Measurements from ENCODE around the gene FOXJ1. TPM values are rescaled to one million over a fixed set of nuclear protein-coding genes. Genes with fewer than 3 reads are reported as not detected.

The FOXJ1 gene
- total and polyA plus RNA-seq, 4 donors = under 0.01 to 1.5 TPM; not detected in 2

GRCh38 chr17:76173474-76173873, 32.4 kb upstream of the FOXJ1 start:
- Histone ChIP-seq H3K4me1 (ENCODE audit: control insufficient read depth in 4 of 4, insufficient read depth in 4 of 4, low read length in 3 of 4) (no peaks in the 10 kb centered on the region), H3K9ac (ENCODE audit: low read depth in 1 of 2, low read length in 2 of 2) (no peak overlapping the region), H3K9me3 (ENCODE audit: control insufficient read depth in 4 of 4, low read length in 3 of 4) (no peaks in the 10 kb centered on the region), H3K27ac (ENCODE audit: low read depth in 1 of 2, low read length in 2 of 2) (no peak overlapping the region), H3K36me3 (ENCODE audit: control insufficient read depth in 4 of 4, insufficient read depth in 3 of 4, low read depth in 1 of 4, low read length in 3 of 4) (peaks cover 0 to 2% (median 0%) of the 10 kb centered on the region in 4 donors), H3K4me3 (ENCODE audit: low read depth in 1 of 3, low read length in 3 of 3) (no peak overlapping the region), H3K27me3 (ENCODE audit: control insufficient read depth in 4 of 4, insufficient read depth in 4 of 4, low read length in 3 of 4) (no peaks in the 10 kb centered on the region)
- TF ChIP-seq HNF4A (conservative IDR thresholded peaks at IDR 0.05) (no peak), SP1 (IDR thresholded peaks at IDR 0.05) (no peak), RXRA (IDR thresholded peaks at IDR 0.05) (no peak), YY1 (IDR thresholded peaks at IDR 0.05) (no peak), HNF4G (IDR thresholded peaks at IDR 0.05) (no peak), REST (IDR thresholded peaks at IDR 0.05) (no peak), ATF3 (IDR thresholded peaks at IDR 0.05) (no peak), TAF1 (conservative IDR thresholded peaks at IDR 0.05) (no peak), CTCF (IDR thresholded peaks at IDR 0.05; ENCODE audit: low read depth, low read length, missing input control) (no peak), NR2F2 (IDR thresholded peaks at IDR 0.05) (no peak), FOXA2 (IDR thresholded peaks at IDR 0.05) (no peak), GABPA (IDR thresholded peaks at IDR 0.05 in 1 of 2, conservative IDR thresholded peaks at IDR 0.05 in 1 of 2) (no peak)
- DNase-seq (ENCODE audit: low spot score) = no peak
- WGBS = 94% methylated on average over 11 of the region's 11 CpGs

GRCh38 chr17:76171706-76172105, 30.7 kb upstream of the FOXJ1 start:
- H3K27me3 ChIP-seq (ENCODE audit: control insufficient read depth in 4 of 4, insufficient read depth in 4 of 4, low read length in 3 of 4) = no peaks in the 10 kb centered on the region
- WGBS = 93% methylated on average over 4 of the region's 4 CpGs
- no peak overlapping the region for H3K9ac ChIP-seq (ENCODE audit: low read depth in 1 of 2, low read length in 2 of 2)
- no peaks in the 10 kb centered on the region for H3K4me1 ChIP-seq (ENCODE audit: control insufficient read depth in 4 of 4, insufficient read depth in 4 of 4, low read length in 3 of 4)
- H3K36me3 ChIP-seq (ENCODE audit: control insufficient read depth in 4 of 4, insufficient read depth in 3 of 4, low read depth in 1 of 4, low read length in 3 of 4) = peaks cover 0 to 1% (median 0%) of the 10 kb centered on the region in 4 donors
- H3K4me3 ChIP-seq (ENCODE audit: low read depth in 1 of 3, low read length in 3 of 3) = no peak overlapping the region
- no peak overlapping the region for H3K27ac ChIP-seq (ENCODE audit: low read depth in 1 of 2, low read length in 2 of 2)
- H3K9me3 ChIP-seq (ENCODE audit: control insufficient read depth in 4 of 4, low read length in 3 of 4) = no peaks in the 10 kb centered on the region
- no peak for TF ChIP-seq GABPA (IDR thresholded peaks at IDR 0.05 in 1 of 2, conservative IDR thresholded peaks at IDR 0.05 in 1 of 2)
- TF ChIP-seq JUND (IDR thresholded peaks at IDR 0.05) = no peak
- no peak for TF ChIP-seq REST (IDR thresholded peaks at IDR 0.05)
- no peak for TF ChIP-seq RXRA (IDR thresholded peaks at IDR 0.05)
- TF ChIP-seq FOXA2 (IDR thresholded peaks at IDR 0.05) = no peak
- no peak for TF ChIP-seq MAX (IDR thresholded peaks at IDR 0.05)
- TF ChIP-seq FOXA1 (IDR thresholded peaks at IDR 0.05) = no peak
- TF ChIP-seq RAD21 (IDR thresholded peaks at IDR 0.05) = no peak
- no peak for TF ChIP-seq EGR1 (IDR thresholded peaks at IDR 0.05; ENCODE audit: low read depth in 2 of 2)
- no peak for TF ChIP-seq NR2F2 (IDR thresholded peaks at IDR 0.05)
- TF ChIP-seq YY1 (IDR thresholded peaks at IDR 0.05) = no peak
- TF ChIP-seq ZBTB33 (IDR thresholded peaks at IDR 0.05) = no peak
- TF ChIP-seq CTCF (IDR thresholded peaks at IDR 0.05; ENCODE audit: low read depth, low read length, missing input control) = no peak
- no peak for TF ChIP-seq ATF3 (IDR thresholded peaks at IDR 0.05)
- no peak for TF ChIP-seq SP1 (IDR thresholded peaks at IDR 0.05)
- DNase-seq (ENCODE audit: low spot score) = no peak
